NT2/D1 (cell line): ENCODE data around the gene CCDC120.

Experiments
- SUZ12 ChIP-seq: IDR thresholded peaks from 2 replicates; pipeline ENCODE4 v1.6.1; 2011; ENCODE audit not compliant: insufficient read length, insufficient read depth; ENCODE audit errors: extremely low read depth
- YY1 ChIP-seq: IDR thresholded peaks from 2 replicates; pipeline ENCODE4 v1.6.1; 2011; ENCODE audit not compliant: insufficient read length, insufficient read depth
- ZNF274 ChIP-seq: IDR thresholded peaks from 2 replicates; pipeline ENCODE4 v1.6.1; 2011; ENCODE audit warnings: mild to moderate bottlenecking, low read depth, low read length

DNA sequence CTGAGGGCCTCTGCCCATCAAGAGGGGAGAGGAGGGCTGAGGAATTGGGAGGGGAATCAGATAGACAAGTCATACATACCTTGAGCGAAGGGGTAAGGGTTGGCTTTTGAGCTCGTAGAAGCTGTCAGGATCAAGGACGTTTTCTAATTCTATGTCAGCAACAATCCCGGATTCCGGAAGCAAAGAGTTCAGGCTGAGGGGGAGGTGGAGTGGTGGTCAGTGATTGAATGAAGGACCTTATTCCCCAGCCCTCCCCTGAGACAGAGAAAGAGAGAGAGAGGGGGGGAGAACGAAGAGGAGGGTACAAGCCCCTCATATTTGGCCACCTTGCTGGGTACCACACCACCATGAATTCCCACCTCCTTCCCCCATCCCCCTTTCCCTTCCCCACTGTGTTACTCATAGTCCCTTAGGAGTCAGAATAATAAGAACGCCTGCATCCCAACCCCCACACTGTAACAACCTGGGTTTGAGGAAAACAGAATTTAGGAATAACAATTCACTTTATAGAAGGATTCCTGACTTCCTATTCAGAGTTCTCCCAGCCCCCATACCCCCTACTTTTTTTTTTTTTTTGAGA is 18.3 kb upstream of the CCDC120 start:
- TF ChIP-seq ZNF274 (no peak), SUZ12 (no peak), YY1 (no peak)
